D721Med (cell line): Measurements from ENCODE around the gene SLC5A2.
"Not testable (repeated sequence)": the region's sequence is repeated elsewhere in the genome, so short reads cannot be mapped to it uniquely, and the experiment has no call there.

Source experiments
- DNase-seq: peaks from one replicate; pipeline ENCODE4 v3.0.0; 2011; ENCODE audit warnings: low spot score; ENCODE audit not compliant: insufficient read length
- FAIRE-seq: peaks from 2 replicates; lab custom pipeline; 2011; peaks lifted over from hg19 to GRCh38; lab: Jason Lieb, UNC
- TF ChIP-seq, protein P1 (sequence below): IDR thresholded peaks from 2 replicates; pipeline ENCODE4 v1.5.1; 2012; ENCODE audit warnings: mild to moderate bottlenecking, control low read depth; ENCODE audit not compliant: insufficient read depth; ENCODE audit errors: missing control alignments

Gene SLC5A2

DNA sequence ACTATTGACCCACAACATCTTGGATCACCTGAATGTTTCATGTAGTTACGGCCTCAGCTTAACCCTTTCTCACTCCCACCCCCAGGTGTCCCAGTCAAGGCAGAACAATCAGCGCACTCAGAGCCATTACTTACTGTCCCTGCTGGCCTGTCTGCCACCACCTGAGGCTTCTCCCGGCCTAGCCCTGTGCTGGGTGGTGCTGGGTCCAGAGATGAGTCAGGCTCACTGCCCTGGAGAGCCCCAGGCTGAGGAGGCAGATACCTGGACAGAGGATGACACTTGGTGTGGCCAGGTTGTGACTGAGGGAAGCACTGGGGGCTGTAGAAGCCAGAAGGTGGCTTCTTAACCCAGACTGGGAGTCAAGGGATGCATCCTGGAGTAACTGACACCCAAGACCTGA, 4.0 kb upstream of the SLC5A2 start:
- FAIRE-seq (no peak), DNase-seq (no peak)
- TF ChIP-seq, protein P1, sequence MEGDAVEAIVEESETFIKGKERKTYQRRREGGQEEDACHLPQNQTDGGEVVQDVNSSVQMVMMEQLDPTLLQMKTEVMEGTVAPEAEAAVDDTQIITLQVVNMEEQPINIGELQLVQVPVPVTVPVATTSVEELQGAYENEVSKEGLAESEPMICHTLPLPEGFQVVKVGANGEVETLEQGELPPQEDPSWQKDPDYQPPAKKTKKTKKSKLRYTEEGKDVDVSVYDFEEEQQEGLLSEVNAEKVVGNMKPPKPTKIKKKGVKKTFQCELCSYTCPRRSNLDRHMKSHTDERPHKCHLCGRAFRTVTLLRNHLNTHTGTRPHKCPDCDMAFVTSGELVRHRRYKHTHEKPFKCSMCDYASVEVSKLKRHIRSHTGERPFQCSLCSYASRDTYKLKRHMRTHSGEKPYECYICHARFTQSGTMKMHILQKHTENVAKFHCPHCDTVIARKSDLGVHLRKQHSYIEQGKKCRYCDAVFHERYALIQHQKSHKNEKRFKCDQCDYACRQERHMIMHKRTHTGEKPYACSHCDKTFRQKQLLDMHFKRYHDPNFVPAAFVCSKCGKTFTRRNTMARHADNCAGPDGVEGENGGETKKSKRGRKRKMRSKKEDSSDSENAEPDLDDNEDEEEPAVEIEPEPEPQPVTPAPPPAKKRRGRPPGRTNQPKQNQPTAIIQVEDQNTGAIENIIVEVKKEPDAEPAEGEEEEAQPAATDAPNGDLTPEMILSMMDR = no peak

DNA sequence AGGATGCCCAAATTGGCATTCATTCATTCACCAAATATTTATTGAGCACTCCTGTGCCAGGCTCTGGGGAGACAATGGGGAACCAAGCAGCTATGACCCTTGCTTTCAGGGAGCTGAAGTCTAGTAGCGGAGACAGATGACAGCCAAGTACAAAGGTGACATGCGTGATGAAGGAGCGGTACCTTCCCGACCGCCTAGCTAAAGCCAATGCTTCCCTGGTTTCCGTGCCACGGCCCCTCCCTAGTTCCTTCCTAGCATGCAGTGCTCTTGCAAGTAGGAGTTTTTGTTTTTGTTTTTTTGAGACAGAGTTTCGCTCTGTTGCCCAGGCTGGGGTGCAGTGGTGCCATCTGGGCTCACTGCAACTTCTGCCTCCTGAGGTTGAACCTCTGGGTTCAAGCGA, 3.2 kb upstream of the SLC5A2 start:
- TF ChIP-seq, protein P1 = no peak
- FAIRE-seq (no peak), DNase-seq (no peak)

DNA sequence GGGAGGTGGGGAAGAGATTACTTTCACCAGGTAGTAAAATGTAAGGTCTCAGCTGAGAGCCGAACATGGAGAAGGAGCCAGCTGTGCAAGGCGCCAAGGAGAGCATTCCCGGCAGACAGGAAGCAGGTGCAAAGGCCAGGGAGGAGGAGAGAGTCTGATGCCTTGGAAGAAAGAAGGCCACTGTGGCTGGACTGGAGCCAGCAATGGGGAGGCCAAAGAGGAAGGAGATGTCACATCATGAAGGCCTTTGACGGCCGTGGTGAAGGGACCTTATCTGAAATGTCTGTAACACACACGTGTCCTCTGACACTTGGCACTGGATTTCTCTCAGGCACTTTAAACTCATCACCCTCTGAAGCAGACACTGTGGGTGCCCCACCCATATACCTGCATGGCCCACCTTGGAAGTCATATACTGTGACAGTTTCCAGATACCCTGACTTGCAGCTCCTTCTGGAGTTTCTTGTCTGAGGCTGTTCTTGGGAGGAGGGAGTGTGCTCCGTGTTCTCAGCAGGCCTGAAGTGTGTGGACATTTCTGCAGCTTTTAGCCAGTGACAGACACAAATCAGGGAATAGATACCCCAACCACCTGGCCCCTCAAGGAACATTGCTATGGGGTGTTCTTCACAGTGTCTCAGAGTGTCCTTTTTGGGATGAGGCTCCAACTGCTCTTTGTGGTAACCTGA, 1.9 kb upstream of the SLC5A2 start:
- no peak for FAIRE-seq
- no peak for DNase-seq
- TF ChIP-seq, protein P1 = no peak

DNA sequence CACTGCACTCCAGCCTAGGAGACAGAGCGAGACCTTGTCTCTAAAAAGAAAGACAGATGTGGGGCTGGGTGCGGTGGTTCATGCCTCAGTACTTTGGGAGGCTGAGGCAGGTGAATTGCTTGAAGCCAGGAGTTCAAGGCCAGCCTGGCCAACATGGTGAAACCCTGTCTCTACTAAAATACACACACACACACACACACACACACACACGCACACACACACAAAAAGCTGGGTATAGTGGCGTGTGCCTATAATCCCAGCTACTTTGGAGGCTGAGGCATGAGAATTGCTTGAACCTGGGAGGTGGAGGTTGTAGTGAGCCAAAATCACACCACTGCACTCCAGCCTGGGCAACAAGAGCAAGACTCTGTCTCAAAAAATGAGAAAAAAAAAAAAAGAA, 1.1 kb downstream of the SLC5A2 start:
- not testable (repeated sequence) for FAIRE-seq, DNase-seq

DNA sequence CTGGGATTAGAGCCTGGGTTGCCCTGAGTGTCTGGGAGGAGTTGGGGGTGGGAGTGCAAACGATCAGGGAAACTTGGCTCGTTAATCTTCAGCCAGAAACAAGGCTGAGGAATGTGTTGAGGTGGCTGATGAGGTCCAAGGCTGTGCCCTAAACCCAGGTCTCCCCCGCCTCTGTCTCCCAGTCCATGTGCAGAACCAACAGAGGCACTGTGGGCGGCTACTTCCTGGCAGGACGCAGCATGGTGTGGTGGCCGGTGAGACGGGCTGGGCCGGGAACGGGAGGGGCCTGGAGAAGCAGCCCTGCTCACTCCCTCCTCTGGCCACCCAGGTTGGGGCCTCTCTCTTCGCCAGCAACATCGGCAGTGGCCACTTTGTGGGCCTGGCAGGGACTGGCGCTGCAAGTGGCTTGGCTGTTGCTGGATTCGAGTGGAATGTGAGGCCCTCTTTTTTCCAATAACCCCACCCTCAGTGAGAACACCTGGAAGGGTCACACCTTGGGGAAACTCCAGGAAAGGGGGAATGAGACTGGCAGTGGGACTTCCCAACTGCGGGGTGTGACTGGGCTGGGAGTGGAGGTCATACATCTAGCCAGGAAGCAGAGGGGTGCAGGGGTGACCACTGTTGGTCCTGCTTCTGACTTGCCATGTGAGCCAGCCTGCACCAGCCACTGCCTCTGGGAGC, 1.7 kb downstream of the SLC5A2 start:
- DNase-seq (no peak), FAIRE-seq (no peak)

DNA sequence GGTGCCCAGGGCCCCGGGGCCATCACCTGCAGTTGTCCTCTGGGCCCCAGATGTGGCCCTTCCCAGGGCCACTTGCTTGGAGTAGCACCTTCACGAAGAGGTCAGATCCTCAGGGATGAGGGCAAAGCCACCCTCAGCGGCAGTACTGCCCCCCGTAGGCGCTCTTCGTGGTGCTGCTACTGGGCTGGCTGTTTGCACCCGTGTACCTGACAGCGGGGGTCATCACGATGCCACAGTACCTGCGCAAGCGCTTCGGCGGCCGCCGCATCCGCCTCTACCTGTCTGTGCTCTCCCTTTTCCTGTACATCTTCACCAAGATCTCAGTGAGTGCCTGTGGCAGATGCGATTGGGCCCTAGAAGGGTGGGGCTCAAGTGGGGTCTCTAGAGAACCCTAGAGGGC, 2.6 kb downstream of the SLC5A2 start:
- TF ChIP-seq, protein P1 = no peak
- no peak for DNase-seq
- no peak for FAIRE-seq

More for the DNA sequence above, 1.7 kb downstream of the SLC5A2 start:
- TF ChIP-seq, protein P1 = no peak

DNA sequence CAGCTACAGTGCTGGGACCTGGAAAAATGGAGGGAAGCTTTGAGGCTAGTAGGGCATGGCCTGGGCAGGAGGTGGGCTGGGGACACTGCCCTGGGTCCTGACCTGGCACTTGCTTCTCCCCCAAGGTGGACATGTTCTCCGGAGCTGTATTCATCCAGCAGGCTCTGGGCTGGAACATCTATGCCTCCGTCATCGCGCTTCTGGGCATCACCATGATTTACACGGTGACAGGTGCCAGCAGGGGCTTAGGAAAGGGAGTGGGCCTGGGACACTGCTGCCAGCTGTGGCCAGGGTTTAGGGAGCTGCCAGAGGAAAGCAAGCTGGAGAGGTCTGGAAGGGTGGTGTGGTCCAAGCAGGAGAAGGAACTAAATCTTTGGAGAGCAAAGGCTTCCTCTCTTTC, 3.1 kb downstream of the SLC5A2 start:
- TF ChIP-seq, protein P1 = no peak
- no peak for FAIRE-seq
- no peak for DNase-seq
